Liver (tissue), 9 donors: ENCODE measurements around the gene ITIH4. TPM values are rescaled to one million over a fixed set of nuclear protein-coding genes. Genes with fewer than 3 reads are reported as not detected.

ENCODE experiments used
- DNase-seq: peaks from one replicate; pipeline ENCODE4 v3.0.0-alpha.2; 2017; ENCODE audit warnings: low spot score
- H3K27ac ChIP-seq, 2 donors: one replicate each; pipeline ENCODE4 v1.7.0; 2013; ENCODE audit warnings: inconsistent platforms in 2 of 2, low read length in 2 of 2, control low read depth in 1 of 2, low read depth in 1 of 2, mild to moderate bottlenecking in 1 of 2
- H3K27me3 ChIP-seq, 4 donors: one replicate each; pipeline versions ENCODE4 v1.6.1 to v1.7.0; 2013; ENCODE audit warnings: low read length in 3 of 4, inconsistent platforms in 1 of 4, mild to moderate bottlenecking in 1 of 4, moderate library complexity in 1 of 4; ENCODE audit not compliant: control insufficient read depth in 4 of 4, insufficient read depth in 4 of 4
- H3K36me3 ChIP-seq, 4 donors: one replicate each; pipeline versions ENCODE4 v1.6.1 to v1.7.0; 2013; ENCODE audit warnings: low read length in 3 of 4, mild to moderate bottlenecking in 3 of 4, low read depth in 1 of 4, moderate library complexity in 1 of 4; ENCODE audit not compliant: control insufficient read depth in 4 of 4, insufficient read depth in 3 of 4
- H3K4me1 ChIP-seq, 4 donors: one replicate each; pipeline versions ENCODE4 v1.6.1 to v1.7.0; 2013; ENCODE audit warnings: low read length in 3 of 4, mild to moderate bottlenecking in 3 of 4, moderate library complexity in 1 of 4; ENCODE audit not compliant: control insufficient read depth in 4 of 4, insufficient read depth in 4 of 4
- H3K4me3 ChIP-seq, 3 donors: one replicate each; pipeline versions ENCODE4 v1.6.1 to v1.7.0; 2013; ENCODE audit warnings: low read length in 3 of 3, control low read depth in 1 of 3, low read depth in 1 of 3, mild to moderate bottlenecking in 1 of 3
- H3K9ac ChIP-seq, 2 donors: one replicate each; pipeline ENCODE4 v1.7.0; 2013; ENCODE audit warnings: low read length in 2 of 2, mild to moderate bottlenecking in 2 of 2, moderate library complexity in 2 of 2, control low read depth in 1 of 2, low read depth in 1 of 2
- H3K9me3 ChIP-seq, 4 donors: one replicate each; pipeline versions ENCODE4 v1.6.1 to v1.7.0; 2013; ENCODE audit warnings: low read length in 3 of 4; ENCODE audit not compliant: control insufficient read depth in 4 of 4
- CTCF ChIP-seq: fragments of 150-350 bp; IDR thresholded peaks from 2 replicates; pipeline ENCODE4 v1.5.1; 2017; ENCODE audit warnings: improper control_type of control experiment, low read depth, low read length; ENCODE audit not compliant: missing input control
- EGR1 ChIP-seq, 2 donors: IDR thresholded peaks; 2 replicates each; pipeline ENCODE4 v1.6.1; 2016 to 2018; ENCODE audit warnings: antibody characterized with exemption in 2 of 2, low read depth in 2 of 2
- FOXA1 ChIP-seq: IDR thresholded peaks from 2 replicates; pipeline ENCODE4 v1.6.1; 2016; ENCODE audit warnings: antibody characterized with exemption
- GABPA ChIP-seq, 2 donors: IDR thresholded peaks in 1 of 2; conservative IDR thresholded peaks in 1 of 2; 2 replicates each; pipeline ENCODE4 v1.6.1; 2016; ENCODE audit warnings: antibody characterized with exemption in 2 of 2, mild to moderate bottlenecking in 1 of 2, moderate library complexity in 1 of 2
- HNF4A ChIP-seq, 2 donors: conservative IDR thresholded peaks; 2 replicates each; pipeline ENCODE4 v1.6.1; 2016; ENCODE audit warnings: antibody characterized with exemption in 2 of 2, mild to moderate bottlenecking in 2 of 2
- HNF4G ChIP-seq: IDR thresholded peaks from 2 replicates; pipeline ENCODE4 v1.6.1; 2016; ENCODE audit warnings: antibody characterized with exemption
- RAD21 ChIP-seq, 2 donors: IDR thresholded peaks; 2 replicates each; pipeline ENCODE4 v1.6.1; 2016; ENCODE audit warnings: antibody characterized with exemption in 2 of 2, mild to moderate bottlenecking in 2 of 2
- RXRA ChIP-seq, 2 donors: IDR thresholded peaks; 2 replicates each; pipeline ENCODE4 v1.6.1; 2017 to 2018; ENCODE audit warnings: antibody characterized with exemption in 2 of 2, mild to moderate bottlenecking in 1 of 2
- SP1 ChIP-seq: IDR thresholded peaks from 2 replicates; pipeline ENCODE4 v1.6.1; 2018; ENCODE audit warnings: antibody characterized with exemption, mild to moderate bottlenecking
- TAF1 ChIP-seq: conservative IDR thresholded peaks from 2 replicates; pipeline ENCODE4 v1.6.1; 2016; ENCODE audit warnings: antibody characterized with exemption, mild to moderate bottlenecking
- YY1 ChIP-seq: IDR thresholded peaks from 2 replicates; pipeline ENCODE4 v1.6.1; 2016; ENCODE audit warnings: antibody characterized with exemption, mild to moderate bottlenecking
- WGBS: extraction: QIAGEN DNeasy Blood & Tissue Kit; methylation state at CpG from one replicate; pipeline ENCODE4 v1.1.7; 2013; 5-methylcytosine and 5-hydroxymethylcytosine counted together
- polyA plus RNA-seq, 2 donors: library from polyadenylated mRNA; stranded (reverse) in 1 of 2; unstranded in 1 of 2; fragments of 200-250 nt in 1 of 2; fragments of >200 nt in 1 of 2; fragmentation: Nextera tagmentation in 1 of 2; extraction: Ambion mirVana in 1 of 2; gene quantifications; one replicate each; pipeline versions ENCODE4 v1.2.1 to v1.2.3, GENCODE V29; 2013 to 2015
- total RNA-seq, 2 donors: library from RNA; depleted of rRNA; stranded (reverse); fragments of >200 nt; gene quantifications; one replicate each; pipeline ENCODE4 v1.2.3, GENCODE V29; 2014
- TF ChIP-seq, protein P1 (sequence below): IDR thresholded peaks from 2 replicates; pipeline ENCODE4 v1.6.1; 2016; ENCODE audit warnings: antibody characterized with exemption
- TF ChIP-seq, protein P2 (sequence below): IDR thresholded peaks from 2 replicates; pipeline ENCODE4 v1.6.1; 2016; ENCODE audit warnings: antibody characterized with exemption, mild to moderate bottlenecking
- TF ChIP-seq, protein P3 (sequence below): IDR thresholded peaks from 2 replicates; pipeline ENCODE4 v1.6.1; 2016; ENCODE audit warnings: antibody characterized with exemption
- donor health status: healthy.
- donor health status: healthy.
- donor health status: healthy.
- donor health status: healthy.
- donor health status: healthy.

The ITIH4 gene
- total and polyA plus RNA-seq, 4 donors: 447 to 3,354 (median 2,410) TPM

DNA sequence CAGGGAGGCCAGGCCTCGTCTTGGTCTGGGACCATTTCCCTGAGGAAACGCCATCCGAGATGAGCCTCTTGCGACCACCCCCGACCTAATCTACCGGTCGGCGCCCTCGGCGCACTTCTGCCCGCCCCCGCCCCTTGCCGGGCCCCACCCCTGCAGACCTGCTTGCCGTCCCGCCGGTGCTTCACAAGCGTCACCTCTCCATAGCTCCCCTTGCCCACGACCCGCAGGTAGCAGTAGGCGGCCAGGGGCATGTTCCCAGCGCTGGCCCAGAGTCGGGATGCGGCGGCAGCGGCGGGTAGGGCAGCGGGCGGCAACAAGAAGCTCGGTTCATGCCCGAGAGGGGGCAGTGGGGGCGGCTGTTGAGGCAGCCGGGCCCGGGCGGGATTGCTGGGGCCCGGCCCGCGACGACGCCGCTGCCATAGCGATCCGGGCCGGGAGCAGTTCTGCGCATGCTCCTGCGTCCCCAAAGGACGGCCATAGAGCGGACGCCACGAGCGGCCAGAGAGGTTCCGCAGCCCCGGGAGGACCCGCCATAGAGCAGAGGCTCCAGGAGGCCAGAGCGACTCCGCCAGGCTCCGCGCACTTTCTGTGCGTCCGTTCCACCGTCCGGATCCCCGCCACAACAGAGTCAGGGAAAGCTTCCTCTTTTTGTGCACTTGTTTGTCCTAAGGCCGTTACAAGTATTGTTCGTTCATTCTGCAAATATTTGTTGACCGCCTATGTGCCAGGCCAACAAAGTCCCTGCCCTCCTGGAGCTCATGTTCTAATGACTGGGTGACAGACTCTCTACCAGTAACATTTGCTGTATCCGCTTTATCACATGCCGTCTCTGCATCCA, 59.8 kb downstream of the ITIH4 start, which contains the start of gene NEK4:
Gene NEK4, minus strand, starts transcription at position 445 of the 838 bp plus-strand sequence. Its CDS starts 194 bp downstream, at position 251.
- TF ChIP-seq HNF4A (conservative IDR thresholded peaks at IDR 0.05) (peak in 1 of 2 donors; percentile 37), CTCF (no peak), RAD21 (IDR thresholded peaks at IDR 0.05) (peak; percentile 30 to 50), EGR1 (IDR thresholded peaks at IDR 0.05; ENCODE audit: low read depth in 2 of 2) (no peak), YY1 (peak; percentile 97), FOXA1 (peak; percentile 11), HNF4G (no peak), RXRA (IDR thresholded peaks at IDR 0.05) (peak; percentile 36 to 54), GABPA (IDR thresholded peaks at IDR 0.05 in 1 of 2, conservative IDR thresholded peaks at IDR 0.05 in 1 of 2) (peak in 1 of 2 donors; percentile 44), TAF1 (peak; percentile 83), SP1 (peak; percentile 56)
- TF ChIP-seq, protein P1, sequence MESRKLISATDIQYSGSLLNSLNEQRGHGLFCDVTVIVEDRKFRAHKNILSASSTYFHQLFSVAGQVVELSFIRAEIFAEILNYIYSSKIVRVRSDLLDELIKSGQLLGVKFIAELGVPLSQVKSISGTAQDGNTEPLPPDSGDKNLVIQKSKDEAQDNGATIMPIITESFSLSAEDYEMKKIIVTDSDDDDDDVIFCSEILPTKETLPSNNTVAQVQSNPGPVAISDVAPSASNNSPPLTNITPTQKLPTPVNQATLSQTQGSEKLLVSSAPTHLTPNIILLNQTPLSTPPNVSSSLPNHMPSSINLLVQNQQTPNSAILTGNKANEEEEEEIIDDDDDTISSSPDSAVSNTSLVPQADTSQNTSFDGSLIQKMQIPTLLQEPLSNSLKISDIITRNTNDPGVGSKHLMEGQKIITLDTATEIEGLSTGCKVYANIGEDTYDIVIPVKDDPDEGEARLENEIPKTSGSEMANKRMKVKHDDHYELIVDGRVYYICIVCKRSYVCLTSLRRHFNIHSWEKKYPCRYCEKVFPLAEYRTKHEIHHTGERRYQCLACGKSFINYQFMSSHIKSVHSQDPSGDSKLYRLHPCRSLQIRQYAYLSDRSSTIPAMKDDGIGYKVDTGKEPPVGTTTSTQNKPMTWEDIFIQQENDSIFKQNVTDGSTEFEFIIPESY: peak; percentile 45
- TF ChIP-seq, protein P2, sequence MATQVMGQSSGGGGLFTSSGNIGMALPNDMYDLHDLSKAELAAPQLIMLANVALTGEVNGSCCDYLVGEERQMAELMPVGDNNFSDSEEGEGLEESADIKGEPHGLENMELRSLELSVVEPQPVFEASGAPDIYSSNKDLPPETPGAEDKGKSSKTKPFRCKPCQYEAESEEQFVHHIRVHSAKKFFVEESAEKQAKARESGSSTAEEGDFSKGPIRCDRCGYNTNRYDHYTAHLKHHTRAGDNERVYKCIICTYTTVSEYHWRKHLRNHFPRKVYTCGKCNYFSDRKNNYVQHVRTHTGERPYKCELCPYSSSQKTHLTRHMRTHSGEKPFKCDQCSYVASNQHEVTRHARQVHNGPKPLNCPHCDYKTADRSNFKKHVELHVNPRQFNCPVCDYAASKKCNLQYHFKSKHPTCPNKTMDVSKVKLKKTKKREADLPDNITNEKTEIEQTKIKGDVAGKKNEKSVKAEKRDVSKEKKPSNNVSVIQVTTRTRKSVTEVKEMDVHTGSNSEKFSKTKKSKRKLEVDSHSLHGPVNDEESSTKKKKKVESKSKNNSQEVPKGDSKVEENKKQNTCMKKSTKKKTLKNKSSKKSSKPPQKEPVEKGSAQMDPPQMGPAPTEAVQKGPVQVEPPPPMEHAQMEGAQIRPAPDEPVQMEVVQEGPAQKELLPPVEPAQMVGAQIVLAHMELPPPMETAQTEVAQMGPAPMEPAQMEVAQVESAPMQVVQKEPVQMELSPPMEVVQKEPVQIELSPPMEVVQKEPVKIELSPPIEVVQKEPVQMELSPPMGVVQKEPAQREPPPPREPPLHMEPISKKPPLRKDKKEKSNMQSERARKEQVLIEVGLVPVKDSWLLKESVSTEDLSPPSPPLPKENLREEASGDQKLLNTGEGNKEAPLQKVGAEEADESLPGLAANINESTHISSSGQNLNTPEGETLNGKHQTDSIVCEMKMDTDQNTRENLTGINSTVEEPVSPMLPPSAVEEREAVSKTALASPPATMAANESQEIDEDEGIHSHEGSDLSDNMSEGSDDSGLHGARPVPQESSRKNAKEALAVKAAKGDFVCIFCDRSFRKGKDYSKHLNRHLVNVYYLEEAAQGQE: peak; percentile 48
- TF ChIP-seq, protein P3, sequence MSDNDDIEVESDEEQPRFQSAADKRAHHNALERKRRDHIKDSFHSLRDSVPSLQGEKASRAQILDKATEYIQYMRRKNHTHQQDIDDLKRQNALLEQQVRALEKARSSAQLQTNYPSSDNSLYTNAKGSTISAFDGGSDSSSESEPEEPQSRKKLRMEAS: peak; percentile 36
- WGBS: under 1% methylated on average over 67 of the region's 67 CpGs
- H3K9me3 ChIP-seq: no peaks in the 10 kb centered on the region
- H3K36me3 ChIP-seq: peaks cover 2 to 21% (median 9%) of the 10 kb centered on the region in 4 donors
- peak within 1 kb of the TSS; percentile 70 to 92 (median 71) for H3K4me3 ChIP-seq
- H3K4me1 ChIP-seq: peaks cover 5 to 55% (median 49%) of the 10 kb centered on the region in 4 donors
- peak within 1 kb of the TSS in 1 of 2 donors; percentile 71 for H3K9ac ChIP-seq
- H3K27me3 ChIP-seq: no peaks in the 10 kb centered on the region
- H3K27ac ChIP-seq: peak within 1 kb of the TSS; percentile 39 to 60
- DNase-seq: peak; percentile 90
